Measurements from ENCODE around the gene JMJD7.
A peak's percentile ranks its signal among the peaks of the same experiment; 100 is the strongest.
"Not testable (repeated sequence)": the region's sequence is repeated elsewhere in the genome, so short reads cannot be mapped to it uniquely, and the experiment has no call there.

JMJD7 gene

DNA sequence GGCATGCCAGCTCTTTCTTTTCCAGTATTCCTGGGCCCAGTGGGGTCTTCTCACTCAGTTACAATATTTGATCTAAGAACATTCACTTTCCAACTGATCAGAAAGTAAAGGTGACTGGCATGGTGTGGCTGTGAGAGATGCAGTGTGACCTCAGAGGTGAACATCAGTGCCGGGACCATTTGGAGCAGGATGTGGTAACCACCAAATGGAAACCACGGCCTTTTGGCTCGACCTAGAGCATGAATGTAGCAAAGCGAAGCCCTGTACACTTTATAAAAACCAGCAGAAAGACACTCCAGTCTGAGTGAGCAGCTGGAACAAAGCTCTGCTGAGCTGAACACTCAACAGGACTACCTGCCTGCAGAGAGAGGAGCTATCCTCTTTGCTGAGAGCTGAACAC, 3.4 kb downstream of the JMJD7 start:
- CTCF ChIA-PET, result interaction anchor here (1.1 to 2.2 kb wide), 6 partner anchors 11 to 72 kb away, joined by 3 to 10 read pairs (median 4); partner anchors contain the start of gene MAPKBP1
- peaks cover 0 to 27% (median 27%) of the 10 kb centered on the region in 4 experiments for H3K4me1 ChIP-seq (ENCODE audit: control extremely low read depth in 1 of 4, control insufficient read depth in 4 of 4, insufficient read depth in 4 of 4, low read length in 3 of 4)
- 0% methylated on average over 3 of the region's 4 CpGs for WGBS (ENCODE audit: insufficient coverage)
- H3K27me3 ChIP-seq (replicated peaks in 2 of 5; ENCODE audit: control insufficient read depth in 4 of 5, insufficient read depth in 5 of 5, low read length in 4 of 5); H3K4me3 ChIP-seq (ENCODE audit: control insufficient read depth in 1 of 7, extremely low read depth in 1 of 7, insufficient read depth in 4 of 7, low read depth in 2 of 7, low read length in 6 of 7); H3K9me3 ChIP-seq (ENCODE audit: control extremely low read depth in 1 of 5, control insufficient read depth in 4 of 5, insufficient read depth in 2 of 5, low read depth in 1 of 5, low read length in 4 of 5); H3K27ac ChIP-seq (ENCODE audit: insufficient read depth in 1 of 2, low read depth in 1 of 2, low read length in 2 of 2, poor library complexity in 1 of 2, severe bottlenecking in 2 of 2); POLR2A ChIA-PET; H3K36me3 ChIP-seq (ENCODE audit: control insufficient read depth in 4 of 4, insufficient read depth in 4 of 4, low read length in 3 of 4): not testable (repeated sequence)
- DNase-seq, result peak in 2 of 3 donors; percentile 69 to 73

DNA sequence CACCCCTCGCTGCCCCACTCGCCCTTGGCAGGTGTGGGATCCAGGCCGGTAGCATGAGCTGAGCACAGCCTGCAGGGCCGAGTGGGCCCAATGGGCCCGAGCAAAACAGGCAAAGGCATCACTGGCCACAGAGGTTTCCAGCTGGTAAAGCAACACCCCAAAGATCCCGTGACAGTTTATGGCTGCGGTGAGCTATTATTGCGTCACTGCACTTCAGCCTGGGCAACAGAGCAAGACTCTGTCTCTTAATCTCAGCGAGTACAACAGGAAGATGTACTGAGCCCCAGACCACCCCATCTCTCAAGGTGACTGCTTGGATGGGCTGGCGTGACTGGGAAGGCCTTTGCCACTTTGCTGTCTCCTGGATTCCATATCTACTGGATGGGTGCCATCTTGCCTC, 4.3 kb downstream of the JMJD7 start:
- no peak overlapping the region for H3K27ac ChIP-seq (ENCODE audit: insufficient read depth in 1 of 2, low read depth in 1 of 2, low read length in 2 of 2, poor library complexity in 1 of 2, severe bottlenecking in 2 of 2)
- POLR2A ChIA-PET, result no interaction called here
- WGBS (ENCODE audit: insufficient coverage), result 92% methylated on average over 10 of the region's 10 CpGs
- CTCF ChIA-PET, result interaction anchor here (1.1 to 2.2 kb wide), 6 partner anchors 8 to 71 kb away, joined by 3 to 10 read pairs (median 4); partner anchors contain the start of gene MAPKBP1
- no peak overlapping the region for H3K4me3 ChIP-seq (ENCODE audit: control insufficient read depth in 1 of 7, extremely low read depth in 1 of 7, insufficient read depth in 4 of 7, low read depth in 2 of 7, low read length in 6 of 7)
- H3K4me1 ChIP-seq (ENCODE audit: control extremely low read depth in 1 of 4, control insufficient read depth in 4 of 4, insufficient read depth in 4 of 4, low read length in 3 of 4), result peaks cover 0 to 25% (median 24%) of the 10 kb centered on the region in 4 experiments
- no peak for DNase-seq
- H3K36me3 ChIP-seq (ENCODE audit: control insufficient read depth in 4 of 4, insufficient read depth in 4 of 4, low read length in 3 of 4), result peaks cover 0 to 4% (median 2%) of the 10 kb centered on the region in 4 experiments
- H3K27me3 ChIP-seq (replicated peaks in 2 of 5; ENCODE audit: control insufficient read depth in 4 of 5, insufficient read depth in 5 of 5, low read length in 4 of 5), result no peaks in the 10 kb centered on the region
- H3K9me3 ChIP-seq (ENCODE audit: control extremely low read depth in 1 of 5, control insufficient read depth in 4 of 5, insufficient read depth in 2 of 5, low read depth in 1 of 5, low read length in 4 of 5), result no peaks in the 10 kb centered on the region

DNA sequence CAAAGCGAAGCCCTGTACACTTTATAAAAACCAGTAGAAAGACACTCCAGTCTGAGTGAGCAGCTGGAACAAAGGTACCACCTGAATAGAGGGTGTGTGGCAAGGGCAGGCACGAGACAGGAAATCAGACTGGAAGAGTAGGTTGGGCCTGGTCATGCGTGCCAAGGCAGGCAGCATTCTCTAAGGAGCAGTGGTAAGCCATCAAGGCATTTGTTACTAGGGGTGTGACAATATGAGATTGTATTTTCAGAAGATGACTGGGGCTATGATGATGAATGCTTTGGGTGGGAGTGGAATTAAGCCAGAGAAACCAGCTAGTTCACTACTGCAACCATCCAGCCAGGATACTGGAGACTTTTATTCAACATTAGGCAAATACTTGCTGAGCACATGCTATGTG, 5.0 kb downstream of the JMJD7 start:
- CTCF ChIA-PET, result interaction anchor here (1.1 kb wide), 1 partner anchor 8 kb away, joined by 3 read pairs; no protein-coding TSS in a partner anchor
- no peak overlapping the region for H3K27ac ChIP-seq (ENCODE audit: insufficient read depth in 1 of 2, low read depth in 1 of 2, low read length in 2 of 2, poor library complexity in 1 of 2, severe bottlenecking in 2 of 2)
- no peaks in the 10 kb centered on the region for H3K9me3 ChIP-seq (ENCODE audit: control extremely low read depth in 1 of 5, control insufficient read depth in 4 of 5, insufficient read depth in 2 of 5, low read depth in 1 of 5, low read length in 4 of 5)
- 70% methylated on average over 2 of the region's 3 CpGs for WGBS (ENCODE audit: insufficient coverage)
- H3K4me3 ChIP-seq (ENCODE audit: control insufficient read depth in 1 of 7, extremely low read depth in 1 of 7, insufficient read depth in 4 of 7, low read depth in 2 of 7, low read length in 6 of 7), result no peak overlapping the region
- DNase-seq, result no peak
- peaks cover 0 to 4% (median 2%) of the 10 kb centered on the region in 4 experiments for H3K36me3 ChIP-seq (ENCODE audit: control insufficient read depth in 4 of 4, insufficient read depth in 4 of 4, low read length in 3 of 4)
- no peaks in the 10 kb centered on the region for H3K27me3 ChIP-seq (replicated peaks in 2 of 5; ENCODE audit: control insufficient read depth in 4 of 5, insufficient read depth in 5 of 5, low read length in 4 of 5)
- POLR2A ChIA-PET, result no interaction called here
- H3K4me1 ChIP-seq (ENCODE audit: control extremely low read depth in 1 of 4, control insufficient read depth in 4 of 4, insufficient read depth in 4 of 4, low read length in 3 of 4), result peaks cover 0 to 20% (median 19%) of the 10 kb centered on the region in 4 experiments

DNA sequence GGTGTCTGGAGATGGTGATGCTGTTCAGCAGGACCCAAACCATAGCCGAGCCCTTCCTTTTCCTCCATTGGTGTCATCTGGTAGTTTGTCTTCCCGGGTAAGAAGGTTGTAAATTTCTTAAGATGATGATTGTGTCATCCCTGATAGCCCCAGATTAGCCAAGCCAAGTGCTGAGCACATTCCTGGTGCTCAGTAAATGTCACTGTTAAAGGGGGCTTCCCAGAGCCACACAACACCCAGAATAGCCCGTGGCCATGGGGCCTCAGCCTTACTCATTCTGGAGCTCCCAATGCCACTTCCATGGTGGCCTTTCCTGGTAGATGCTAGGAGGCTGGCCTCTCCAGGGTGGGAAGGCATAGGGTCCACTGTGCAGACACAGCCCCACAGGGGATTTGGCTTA, 6.2 kb downstream of the JMJD7 start:
- ChIA-PET POLR2A (no interaction called here), CTCF (no interaction called here)
- H3K9me3 ChIP-seq (ENCODE audit: control extremely low read depth in 1 of 5, control insufficient read depth in 4 of 5, insufficient read depth in 2 of 5, low read depth in 1 of 5, low read length in 4 of 5), result no peaks in the 10 kb centered on the region
- DNase-seq, result no peak
- peaks cover 0 to 4% (median 2%) of the 10 kb centered on the region in 4 experiments for H3K36me3 ChIP-seq (ENCODE audit: control insufficient read depth in 4 of 4, insufficient read depth in 4 of 4, low read length in 3 of 4)
- no peak overlapping the region for H3K27ac ChIP-seq (ENCODE audit: insufficient read depth in 1 of 2, low read depth in 1 of 2, low read length in 2 of 2, poor library complexity in 1 of 2, severe bottlenecking in 2 of 2)
- H3K4me3 ChIP-seq (ENCODE audit: control insufficient read depth in 1 of 7, extremely low read depth in 1 of 7, insufficient read depth in 4 of 7, low read depth in 2 of 7, low read length in 6 of 7), result no peak overlapping the region
- 100% methylated on average over 3 of the region's 3 CpGs for WGBS (ENCODE audit: insufficient coverage)
- H3K27me3 ChIP-seq (replicated peaks in 2 of 5; ENCODE audit: control insufficient read depth in 4 of 5, insufficient read depth in 5 of 5, low read length in 4 of 5), result no peaks in the 10 kb centered on the region
- peaks cover 0 to 12% (median 9%) of the 10 kb centered on the region in 4 experiments for H3K4me1 ChIP-seq (ENCODE audit: control extremely low read depth in 1 of 4, control insufficient read depth in 4 of 4, insufficient read depth in 4 of 4, low read length in 3 of 4)

DNA sequence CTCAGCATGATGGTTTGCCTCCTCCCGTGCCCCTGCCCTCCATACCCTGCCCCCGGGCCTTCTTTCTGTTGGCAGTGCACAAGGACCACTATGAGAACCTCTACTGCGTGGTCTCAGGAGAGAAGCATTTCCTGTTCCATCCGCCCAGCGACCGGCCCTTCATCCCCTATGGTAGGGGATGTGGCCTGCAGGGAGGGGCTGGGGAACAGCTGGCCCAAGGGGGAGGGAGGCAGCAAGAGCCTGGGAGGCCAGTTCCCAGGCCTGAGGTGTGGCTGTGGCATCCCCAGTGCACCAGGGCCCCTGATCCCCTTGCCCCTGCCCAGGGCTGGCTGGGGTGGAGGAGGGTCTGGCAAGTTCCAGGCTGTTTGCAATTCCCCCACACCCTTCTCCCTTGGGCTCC, 8.2 kb downstream of the JMJD7 start:
- CTCF ChIA-PET, result no interaction called here
- Histone ChIP-seq H3K4me1 (ENCODE audit: control extremely low read depth in 1 of 4, control insufficient read depth in 4 of 4, insufficient read depth in 4 of 4, low read length in 3 of 4) (peaks cover 0 to 12% (median 9%) of the 10 kb centered on the region in 4 experiments), H3K27ac (ENCODE audit: insufficient read depth in 1 of 2, low read depth in 1 of 2, low read length in 2 of 2, poor library complexity in 1 of 2, severe bottlenecking in 2 of 2) (no peak overlapping the region), H3K9me3 (ENCODE audit: control extremely low read depth in 1 of 5, control insufficient read depth in 4 of 5, insufficient read depth in 2 of 5, low read depth in 1 of 5, low read length in 4 of 5) (no peaks in the 10 kb centered on the region), H3K27me3 (replicated peaks in 2 of 5; ENCODE audit: control insufficient read depth in 4 of 5, insufficient read depth in 5 of 5, low read length in 4 of 5) (no peaks in the 10 kb centered on the region), H3K36me3 (ENCODE audit: control insufficient read depth in 4 of 4, insufficient read depth in 4 of 4, low read length in 3 of 4) (peaks cover 0 to 10% (median 2%) of the 10 kb centered on the region in 4 experiments), H3K4me3 (ENCODE audit: control insufficient read depth in 1 of 7, extremely low read depth in 1 of 7, insufficient read depth in 4 of 7, low read depth in 2 of 7, low read length in 6 of 7) (no peak overlapping the region)
- DNase-seq, result no peak
- WGBS (ENCODE audit: insufficient coverage), result 78% methylated on average over 6 of the region's 6 CpGs
- POLR2A ChIA-PET, result no interaction called here

DNA sequence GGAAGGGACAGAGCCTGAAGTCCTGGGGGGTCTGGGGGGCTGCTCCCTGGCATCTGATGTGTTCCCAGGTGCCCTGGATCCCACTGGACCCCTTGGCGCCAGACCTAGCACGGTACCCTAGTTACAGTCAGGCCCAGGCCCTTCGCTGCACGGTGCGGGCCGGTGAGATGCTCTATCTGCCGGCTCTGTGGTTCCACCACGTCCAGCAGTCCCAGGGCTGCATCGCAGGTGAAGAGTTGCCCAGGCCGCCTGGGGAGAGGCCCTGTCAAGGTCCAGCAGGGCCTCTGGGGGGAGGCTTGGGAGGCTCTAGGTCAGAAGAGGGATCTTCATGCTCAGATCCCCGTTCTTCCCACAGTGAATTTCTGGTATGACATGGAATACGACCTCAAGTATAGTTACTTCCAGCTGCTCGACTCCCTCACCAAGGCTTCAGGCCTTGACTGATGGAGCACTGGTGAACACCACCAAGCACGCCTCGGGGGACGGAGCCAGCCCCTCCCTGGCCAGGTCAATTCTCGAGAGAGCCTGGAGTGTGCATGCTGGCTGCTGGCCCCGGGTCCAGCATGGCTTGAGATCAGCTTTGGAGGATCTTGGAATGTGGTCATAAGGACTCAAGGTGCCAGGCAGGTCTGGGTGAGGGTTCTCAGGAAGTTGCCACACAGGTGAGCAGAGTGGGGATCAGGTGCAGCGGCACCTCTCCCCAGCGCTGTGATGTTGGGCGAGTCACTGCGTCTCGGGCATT, 9.0 kb downstream of the JMJD7 start:
- no peak for DNase-seq
- ChIA-PET POLR2A (no interaction called here), CTCF (interaction anchor here (0.9 to 3.7 kb wide), 2 partner anchors 14 to 54 kb away, joined by 3 to 11 read pairs; no protein-coding TSS in a partner anchor)
- Histone ChIP-seq H3K4me1 (ENCODE audit: control extremely low read depth in 1 of 4, control insufficient read depth in 4 of 4, insufficient read depth in 4 of 4, low read length in 3 of 4) (peaks cover 0 to 7% (median 3%) of the 10 kb centered on the region in 4 experiments), H3K9me3 (ENCODE audit: control extremely low read depth in 1 of 5, control insufficient read depth in 4 of 5, insufficient read depth in 2 of 5, low read depth in 1 of 5, low read length in 4 of 5) (no peaks in the 10 kb centered on the region), H3K27me3 (replicated peaks in 2 of 5; ENCODE audit: control insufficient read depth in 4 of 5, insufficient read depth in 5 of 5, low read length in 4 of 5) (no peaks in the 10 kb centered on the region), H3K36me3 (ENCODE audit: control insufficient read depth in 4 of 4, insufficient read depth in 4 of 4, low read length in 3 of 4) (peaks cover 0 to 14% (median 2%) of the 10 kb centered on the region in 4 experiments), H3K4me3 (ENCODE audit: control insufficient read depth in 1 of 7, extremely low read depth in 1 of 7, insufficient read depth in 4 of 7, low read depth in 2 of 7, low read length in 6 of 7) (no peak overlapping the region), H3K27ac (ENCODE audit: insufficient read depth in 1 of 2, low read depth in 1 of 2, low read length in 2 of 2, poor library complexity in 1 of 2, severe bottlenecking in 2 of 2) (no peak overlapping the region)
- WGBS (ENCODE audit: insufficient coverage), result 94% methylated on average over 20 of the region's 23 CpGs

DNA sequence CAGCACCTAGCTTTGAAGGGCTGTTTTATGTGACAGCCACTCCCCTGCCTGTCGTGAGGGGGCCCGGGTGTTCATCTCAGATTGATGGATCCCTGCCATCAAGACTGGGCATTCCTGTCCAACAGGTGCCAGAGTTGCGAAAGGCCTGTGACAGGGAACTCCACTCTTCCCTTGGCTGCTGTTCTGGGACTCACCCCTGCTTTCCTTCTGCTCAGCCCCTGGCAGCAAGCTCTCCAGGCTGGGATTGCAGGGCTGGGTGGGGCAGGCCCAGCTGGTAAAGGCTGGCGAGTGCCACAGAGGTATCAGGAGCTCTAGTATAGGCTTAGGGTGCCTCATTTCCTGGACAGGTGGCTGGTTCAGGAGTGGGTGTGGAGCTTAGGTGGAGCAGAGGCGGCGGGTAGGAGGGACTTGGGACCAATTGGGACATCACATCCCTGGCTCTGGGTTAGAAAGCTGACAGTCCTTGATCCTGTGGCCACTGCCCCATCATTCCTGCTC, 10.6 kb downstream of the JMJD7 start, which contains the start of gene PLA2G4B:
TSS of gene PLA2G4B (plus strand) at position 448 of the 498 bp plus-strand sequence. CDS start 67 bp downstream, outside the sequence.
- H3K4me3 ChIP-seq (ENCODE audit: control insufficient read depth in 1 of 7, extremely low read depth in 1 of 7, insufficient read depth in 4 of 7, low read depth in 2 of 7, low read length in 6 of 7), result no peak within 1 kb of the TSS
- H3K27me3 ChIP-seq (replicated peaks in 2 of 5; ENCODE audit: control insufficient read depth in 4 of 5, insufficient read depth in 5 of 5, low read length in 4 of 5), result no peaks in the 10 kb centered on the region
- CTCF ChIA-PET, result interaction anchor here (1.2 to 3.7 kb wide), 4 partner anchors 8 to 65 kb away, joined by 3 to 11 read pairs (median 7); no protein-coding TSS in a partner anchor
- no peak for DNase-seq
- H3K9me3 ChIP-seq (ENCODE audit: control extremely low read depth in 1 of 5, control insufficient read depth in 4 of 5, insufficient read depth in 2 of 5, low read depth in 1 of 5, low read length in 4 of 5), result no peaks in the 10 kb centered on the region
- WGBS (ENCODE audit: insufficient coverage), result 98% methylated on average over 5 of the region's 6 CpGs
- no peak within 1 kb of the TSS for H3K27ac ChIP-seq (ENCODE audit: insufficient read depth in 1 of 2, low read depth in 1 of 2, low read length in 2 of 2, poor library complexity in 1 of 2, severe bottlenecking in 2 of 2)
- POLR2A ChIA-PET, result no interaction called here
- H3K36me3 ChIP-seq (ENCODE audit: control insufficient read depth in 4 of 4, insufficient read depth in 4 of 4, low read length in 3 of 4), result peaks cover 0 to 13% (median 3%) of the 10 kb centered on the region in 4 experiments
- H3K4me1 ChIP-seq (ENCODE audit: control extremely low read depth in 1 of 4, control insufficient read depth in 4 of 4, insufficient read depth in 4 of 4, low read length in 3 of 4), result peaks cover 0 to 6% (median under 1%) of the 10 kb centered on the region in 4 experiments
